HEK293T (cell line): ENCODE measurements around the gene GOLPH3.

Source experiments
- ARNT ChIP-seq: fragments of 450-650 bp; IDR thresholded peaks from 2 replicates; pipeline ENCODE4 v1.6.1; 2017; ENCODE audit warnings: mild to moderate bottlenecking
- BHLHE40 ChIP-seq: fragments of 450-650 bp; IDR thresholded peaks from 2 replicates; pipeline ENCODE4 v1.6.1; 2016; ENCODE audit warnings: mild to moderate bottlenecking, moderate library complexity, borderline replicate concordance
- ELF4 ChIP-seq: fragments of 450-650 bp; IDR thresholded peaks from 2 replicates; pipeline ENCODE4 v1.6.1; 2017; ENCODE audit warnings: antibody characterized with exemption
- FOXA1 ChIP-seq: fragments of 450-650 bp; IDR thresholded peaks from 2 replicates; pipeline ENCODE4 v1.6.1; 2016; ENCODE audit warnings: mild to moderate bottlenecking
- FOXK2 ChIP-seq: fragments of 450-650 bp; IDR thresholded peaks from 2 replicates; pipeline ENCODE4 v1.6.1; 2016; ENCODE audit warnings: mild to moderate bottlenecking
- FOXM1 ChIP-seq: fragments of 450-650 bp; IDR thresholded peaks from 2 replicates; pipeline ENCODE4 v1.6.1; 2017; ENCODE audit warnings: mild to moderate bottlenecking, borderline replicate concordance
- HDGF ChIP-seq: fragments of 450-650 bp; IDR thresholded peaks from 2 replicates; pipeline ENCODE4 v1.6.1; 2017; ENCODE audit warnings: antibody characterized with exemption, borderline replicate concordance
- L3MBTL2 ChIP-seq: fragments of 450-650 bp; conservative IDR thresholded peaks from 2 replicates; pipeline ENCODE4 v1.6.1; 2016; ENCODE audit warnings: mild to moderate bottlenecking
- NFRKB ChIP-seq: fragments of 450-650 bp; IDR thresholded peaks from 2 replicates; pipeline ENCODE4 v1.6.1; 2016; ENCODE audit warnings: mild to moderate bottlenecking, moderate library complexity
- SP1 ChIP-seq: fragments of 450-650 bp; IDR thresholded peaks from 2 replicates; pipeline ENCODE4 v1.6.1; 2017
- SUZ12 ChIP-seq: fragments of 450-650 bp; IDR thresholded peaks from 2 replicates; pipeline ENCODE4 v1.6.1; 2016; ENCODE audit warnings: mild to moderate bottlenecking
- TARDBP ChIP-seq: fragments of 450-650 bp; IDR thresholded peaks from 2 replicates; pipeline ENCODE4 v1.6.1; 2016
- ZNF384 ChIP-seq: fragments of 450-650 bp; IDR thresholded peaks from 2 replicates; pipeline ENCODE4 v1.6.1; 2016

GRCh38 chr5:32217886-32218396 is 43.8 kb upstream of the GOLPH3 start:
- TF ChIP-seq HDGF (no peak), ELF4 (no peak), L3MBTL2 (no peak), SP1 (no peak), ZNF384 (no peak), FOXA1 (no peak), SUZ12 (no peak), NFRKB (no peak), TARDBP (no peak), FOXM1 (no peak), ARNT (no peak), FOXK2 (no peak), BHLHE40 (no peak)
